Measurements from ENCODE around the gene RFTN1.

RFTN1 gene

DNA sequence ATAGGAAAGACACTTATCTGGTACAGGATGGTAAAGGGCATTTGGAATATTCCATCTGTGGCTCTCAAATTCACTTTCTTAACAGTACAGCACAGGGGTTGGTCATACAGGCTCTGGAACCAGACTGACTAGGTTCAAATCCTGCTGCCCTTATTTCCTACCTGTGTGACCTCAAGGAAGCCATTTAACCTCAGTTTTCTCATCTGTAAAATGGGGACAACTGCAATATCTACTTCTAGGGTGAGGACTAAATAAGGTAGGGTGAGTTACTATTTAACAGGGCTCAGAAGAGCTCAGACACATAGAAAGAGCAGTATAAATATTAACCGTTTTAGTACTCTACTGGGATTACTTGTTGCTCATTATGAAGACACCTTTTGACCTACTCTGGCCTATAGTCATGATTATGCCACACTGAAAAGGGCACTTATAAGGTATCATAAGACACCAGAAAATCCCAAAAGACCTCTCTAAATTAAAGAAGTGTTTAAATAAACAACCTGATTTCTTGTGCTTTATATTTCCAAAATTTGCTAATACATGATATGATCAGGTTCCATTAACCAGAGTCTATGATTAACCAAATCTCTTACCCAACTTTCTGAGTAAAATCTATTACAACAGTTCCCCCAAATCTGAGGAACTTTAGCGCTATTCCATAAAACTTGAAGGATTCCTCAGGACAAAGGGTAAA is 6.5 kb downstream of the RFTN1 start:
- no CpG with 5 or more reads among the region's 2 CpGs for WGBS (ENCODE audit: extremely low coverage, insufficient coverage, low lambda C conversion rate)
- no peak overlapping the region for H2BK120ac ChIP-seq (ENCODE audit: low read depth, low read length)
- no peak overlapping the region for H3K23ac ChIP-seq (ENCODE audit: low read length)

DNA sequence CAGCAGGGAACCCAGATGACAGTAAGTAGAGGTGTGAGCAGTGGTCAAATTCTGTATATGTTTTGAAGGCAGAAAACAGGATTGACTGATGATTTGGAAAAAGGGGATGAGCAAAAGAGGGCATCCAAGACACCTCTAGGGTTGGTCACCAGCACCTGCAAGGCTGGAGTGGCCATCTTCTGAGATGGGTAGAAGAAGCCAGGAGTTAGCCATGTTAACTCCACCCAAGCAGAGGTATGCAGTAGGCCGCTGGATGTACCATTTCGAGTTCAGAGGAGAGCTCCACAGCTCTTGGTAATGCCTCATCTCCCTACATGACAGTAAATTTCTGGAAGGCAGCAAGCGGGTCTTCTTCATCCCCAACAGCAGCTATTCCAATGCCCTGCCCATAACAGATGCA is 7.0 kb downstream of the RFTN1 start:
- Histone ChIP-seq H4K8ac (ENCODE audit: low read depth, low read length) (no peak overlapping the region), H3K36me3 (ENCODE audit: control insufficient read depth, insufficient read depth, low read length) (no peaks in the 10 kb centered on the region), H3K4ac (ENCODE audit: low read depth, low read length) (no peak overlapping the region), H3K56ac (ENCODE audit: low read length) (no peak overlapping the region), H2BK120ac (ENCODE audit: low read depth, low read length) (no peak overlapping the region), H3K79me1 (ENCODE audit: low read length) (no peaks in the 10 kb centered on the region), H2BK5ac (ENCODE audit: low read length) (no peak overlapping the region), H2BK15ac (replicated peaks; ENCODE audit: low read depth) (no peak overlapping the region), H3K4me2 (ENCODE audit: low read length) (no peak overlapping the region), H4K5ac (ENCODE audit: low read length) (no peak overlapping the region), H3K18ac (ENCODE audit: low read length) (no peak overlapping the region), H3K9ac (ENCODE audit: low read length) (no peak overlapping the region), H3K4me3 (ENCODE audit: low read length) (no peak overlapping the region), H3K4me1 (ENCODE audit: control insufficient read depth, low read depth, low read length) (no peaks in the 10 kb centered on the region), H3K23ac (ENCODE audit: low read length) (no peak overlapping the region), H3K79me2 (ENCODE audit: control insufficient read depth, insufficient read depth, low read length) (no peaks in the 10 kb centered on the region), H3K27ac (ENCODE audit: low read depth, low read length) (no peak overlapping the region), H3K27me3 (ENCODE audit: insufficient read depth, low read length, poor library complexity) (no peaks in the 10 kb centered on the region), H2AK5ac (ENCODE audit: low read length) (no peak overlapping the region)
- no peak for DNase-seq
- no CpG with 5 or more reads among the region's 3 CpGs for WGBS (ENCODE audit: extremely low coverage, insufficient coverage, low lambda C conversion rate)

More for the DNA sequence above, 6.5 kb downstream of the RFTN1 start:
- Histone ChIP-seq H3K4me1 (ENCODE audit: control insufficient read depth, low read depth, low read length) (no peaks in the 10 kb centered on the region), H3K27me3 (ENCODE audit: insufficient read depth, low read length, poor library complexity) (no peaks in the 10 kb centered on the region), H3K4ac (ENCODE audit: low read depth, low read length) (no peak overlapping the region), H3K79me1 (ENCODE audit: low read length) (no peaks in the 10 kb centered on the region), H3K79me2 (ENCODE audit: control insufficient read depth, insufficient read depth, low read length) (no peaks in the 10 kb centered on the region), H3K36me3 (ENCODE audit: control insufficient read depth, insufficient read depth, low read length) (no peaks in the 10 kb centered on the region), H2BK15ac (replicated peaks; ENCODE audit: low read depth) (no peak overlapping the region), H2AK5ac (ENCODE audit: low read length) (no peak overlapping the region), H3K4me2 (ENCODE audit: low read length) (no peak overlapping the region), H3K4me3 (ENCODE audit: low read length) (no peak overlapping the region), H3K27ac (ENCODE audit: low read depth, low read length) (no peak overlapping the region), H2BK5ac (ENCODE audit: low read length) (no peak overlapping the region), H4K8ac (ENCODE audit: low read depth, low read length) (no peak overlapping the region), H3K18ac (ENCODE audit: low read length) (no peak overlapping the region), H4K5ac (ENCODE audit: low read length) (no peak overlapping the region), H3K9ac (ENCODE audit: low read length) (no peak overlapping the region), H3K56ac (ENCODE audit: low read length) (no peak overlapping the region)
- DNase-seq = no peak

- H3K36me3 ChIP-seq (ENCODE audit: control insufficient read depth, insufficient read depth, low read length) = no peaks in the 10 kb centered on the region
- no peak overlapping the region for H4K5ac ChIP-seq (ENCODE audit: low read length)
- H2BK5ac ChIP-seq (ENCODE audit: low read length) = no peak overlapping the region
- H3K4me1 ChIP-seq (ENCODE audit: control insufficient read depth, low read depth, low read length) = no peaks in the 10 kb centered on the region
- H3K4ac ChIP-seq (ENCODE audit: low read depth, low read length) = no peak overlapping the region
- H3K4me3 ChIP-seq (ENCODE audit: low read length) = no peak overlapping the region
- H3K56ac ChIP-seq (ENCODE audit: low read length) = no peak overlapping the region
- H3K79me2 ChIP-seq (ENCODE audit: control insufficient read depth, insufficient read depth, low read length) = no peaks in the 10 kb centered on the region
- no peak overlapping the region for H3K9ac ChIP-seq (ENCODE audit: low read length)
- no CpG with 5 or more reads among the region's 4 CpGs for WGBS (ENCODE audit: extremely low coverage, insufficient coverage, low lambda C conversion rate)
- no peak overlapping the region for H2BK120ac ChIP-seq (ENCODE audit: low read depth, low read length)
- no peak overlapping the region for H4K8ac ChIP-seq (ENCODE audit: low read depth, low read length)
- H3K4me2 ChIP-seq (ENCODE audit: low read length) = no peak overlapping the region
- no peak overlapping the region for H2AK5ac ChIP-seq (ENCODE audit: low read length)
- no peak for DNase-seq
- no peak overlapping the region for H3K18ac ChIP-seq (ENCODE audit: low read length)
- no peaks in the 10 kb centered on the region for H3K79me1 ChIP-seq (ENCODE audit: low read length)
- no peak overlapping the region for H3K27ac ChIP-seq (ENCODE audit: low read depth, low read length)
- no peak overlapping the region for H3K23ac ChIP-seq (ENCODE audit: low read length)
- H2BK15ac ChIP-seq (replicated peaks; ENCODE audit: low read depth) = no peak overlapping the region
- H3K27me3 ChIP-seq (ENCODE audit: insufficient read depth, low read length, poor library complexity) = no peaks in the 10 kb centered on the region
Measured at GRCh38 chr3:16504692-16505091, 8.8 kb downstream of the RFTN1 start.

DNA sequence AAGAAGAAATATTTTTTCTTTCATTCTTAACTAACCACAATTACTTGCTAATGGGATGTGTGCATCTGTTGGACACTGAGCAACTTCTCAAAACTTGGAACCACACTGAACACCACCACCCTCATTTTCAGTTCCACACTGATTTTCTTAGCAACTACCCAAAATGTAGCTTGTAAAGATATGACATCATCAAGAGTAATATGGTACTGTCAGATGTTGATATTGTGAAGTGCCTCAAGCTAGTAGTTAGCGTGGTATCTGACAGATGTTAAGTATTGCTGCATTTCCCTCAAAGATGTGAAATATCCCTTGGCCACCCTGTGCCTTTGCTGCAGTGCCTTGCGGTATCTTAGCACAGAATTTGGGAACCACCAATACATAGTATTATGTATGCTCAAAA is 9.3 kb downstream of the RFTN1 start:
- no peak overlapping the region for H4K5ac ChIP-seq (ENCODE audit: low read length)
- no peak overlapping the region for H2BK15ac ChIP-seq (replicated peaks; ENCODE audit: low read depth)
- H3K56ac ChIP-seq (ENCODE audit: low read length) = no peak overlapping the region
- no peaks in the 10 kb centered on the region for H3K27me3 ChIP-seq (ENCODE audit: insufficient read depth, low read length, poor library complexity)
- no peak overlapping the region for H3K9ac ChIP-seq (ENCODE audit: low read length)
- no peak overlapping the region for H2BK5ac ChIP-seq (ENCODE audit: low read length)
- WGBS (ENCODE audit: extremely low coverage, insufficient coverage, low lambda C conversion rate) = no CpG with 5 or more reads among the region's 2 CpGs
- H3K4me2 ChIP-seq (ENCODE audit: low read length) = no peak overlapping the region
- no peak overlapping the region for H3K18ac ChIP-seq (ENCODE audit: low read length)
- H3K4ac ChIP-seq (ENCODE audit: low read depth, low read length) = no peak overlapping the region
- H3K23ac ChIP-seq (ENCODE audit: low read length) = no peak overlapping the region
- H4K8ac ChIP-seq (ENCODE audit: low read depth, low read length) = no peak overlapping the region
- H3K79me1 ChIP-seq (ENCODE audit: low read length) = no peaks in the 10 kb centered on the region
- no peak overlapping the region for H2AK5ac ChIP-seq (ENCODE audit: low read length)
- H3K4me1 ChIP-seq (ENCODE audit: control insufficient read depth, low read depth, low read length) = no peaks in the 10 kb centered on the region
- DNase-seq = no peak
- H3K4me3 ChIP-seq (ENCODE audit: low read length) = no peak overlapping the region
- H3K27ac ChIP-seq (ENCODE audit: low read depth, low read length) = no peak overlapping the region
- no peaks in the 10 kb centered on the region for H3K79me2 ChIP-seq (ENCODE audit: control insufficient read depth, insufficient read depth, low read length)
- no peaks in the 10 kb centered on the region for H3K36me3 ChIP-seq (ENCODE audit: control insufficient read depth, insufficient read depth, low read length)
- no peak overlapping the region for H2BK120ac ChIP-seq (ENCODE audit: low read depth, low read length)

DNA sequence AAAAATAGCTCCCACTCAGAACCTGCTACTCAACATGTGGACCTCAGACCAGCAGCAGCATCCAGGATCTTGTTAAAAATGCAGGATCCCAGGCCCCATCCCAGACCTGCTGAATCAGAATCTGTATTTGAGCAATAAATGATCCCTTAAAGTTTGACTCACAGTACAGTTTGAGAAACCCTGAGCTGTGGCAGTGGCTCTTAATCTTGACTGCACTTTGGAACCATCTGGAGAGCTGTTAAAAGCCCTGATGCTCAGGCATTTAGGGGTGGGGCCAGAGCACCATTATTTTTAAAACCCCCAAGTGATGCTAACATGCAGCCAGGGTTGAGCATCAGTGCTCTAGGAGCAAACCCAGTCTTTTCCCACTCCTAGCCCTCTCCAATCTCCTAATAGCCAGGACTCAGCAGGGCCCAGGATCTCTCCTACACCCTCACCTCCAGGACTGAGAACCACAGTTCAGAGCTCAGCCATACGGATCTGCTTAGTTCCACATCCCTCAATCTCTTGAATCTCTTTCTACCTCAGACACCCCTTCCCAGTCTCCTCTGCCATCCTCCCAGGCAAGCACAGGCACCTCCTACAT is 10.2 kb downstream of the RFTN1 start:
- H3K27ac ChIP-seq (ENCODE audit: low read depth, low read length) = no peak overlapping the region
- no CpG with 5 or more reads among the region's 1 CpG for WGBS (ENCODE audit: extremely low coverage, insufficient coverage, low lambda C conversion rate)

More for the DNA sequence above, 10.2 kb downstream of the RFTN1 start:
- Histone ChIP-seq H2AK5ac (ENCODE audit: low read length) (no peak overlapping the region), H3K4me3 (ENCODE audit: low read length) (no peak overlapping the region), H3K4me1 (ENCODE audit: control insufficient read depth, low read depth, low read length) (no peaks in the 10 kb centered on the region), H4K5ac (ENCODE audit: low read length) (no peak overlapping the region), H3K27me3 (ENCODE audit: insufficient read depth, low read length, poor library complexity) (no peaks in the 10 kb centered on the region), H3K23ac (ENCODE audit: low read length) (no peak overlapping the region), H4K8ac (ENCODE audit: low read depth, low read length) (no peak overlapping the region), H3K36me3 (ENCODE audit: control insufficient read depth, insufficient read depth, low read length) (no peaks in the 10 kb centered on the region), H3K4me2 (ENCODE audit: low read length) (no peak overlapping the region), H2BK15ac (replicated peaks; ENCODE audit: low read depth) (no peak overlapping the region), H2BK5ac (ENCODE audit: low read length) (no peak overlapping the region), H2BK120ac (ENCODE audit: low read depth, low read length) (no peak overlapping the region), H3K4ac (ENCODE audit: low read depth, low read length) (no peak overlapping the region), H3K79me1 (ENCODE audit: low read length) (no peaks in the 10 kb centered on the region), H3K79me2 (ENCODE audit: control insufficient read depth, insufficient read depth, low read length) (no peaks in the 10 kb centered on the region), H3K18ac (ENCODE audit: low read length) (no peak overlapping the region), H3K56ac (ENCODE audit: low read length) (no peak overlapping the region), H3K9ac (ENCODE audit: low read length) (no peak overlapping the region)
- no peak for DNase-seq
